GM19023 (cell line): Measurements from ENCODE around the gene SPATA31E1.
"Not testable (repeated sequence)": the region's sequence is repeated elsewhere in the genome, so short reads cannot be mapped to it uniquely, and the experiment has no call there.

Source experiments
- ATAC-seq: cut with Tn5 transposase; IDR thresholded peaks from one replicate; pipeline ENCODE4 v1.9.1; 2021; ENCODE audit warnings: mild to moderate bottlenecking, moderate library complexity; ENCODE audit not compliant: unreplicated experiment

Gene SPATA31E1

DNA sequence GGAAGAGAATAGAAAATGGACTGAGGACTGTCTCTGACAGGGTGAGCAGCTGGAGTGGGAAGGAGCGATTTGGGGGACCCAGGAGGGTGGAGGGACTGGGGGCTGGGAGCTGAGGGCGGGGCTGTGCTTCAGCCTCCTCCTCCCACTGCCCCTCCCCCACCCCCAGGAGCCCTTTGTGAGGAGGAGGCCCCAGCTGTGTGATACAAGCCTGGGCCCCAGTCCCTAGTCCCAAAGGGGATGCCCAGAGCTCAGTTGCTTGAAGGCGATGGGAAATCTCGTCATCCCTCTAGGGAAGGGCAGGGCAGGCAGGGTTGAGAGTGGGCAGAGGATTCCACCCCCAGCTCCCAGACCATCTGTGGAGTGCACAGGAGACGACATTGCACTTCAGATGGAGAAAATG lies at the start of gene SPATA31E1:
SPATA31E1 (plus strand) TSS at position 251 of the 400 bp plus-strand sequence; CDS start at position 266, 15 bp downstream.
- ATAC-seq = no peak

DNA sequence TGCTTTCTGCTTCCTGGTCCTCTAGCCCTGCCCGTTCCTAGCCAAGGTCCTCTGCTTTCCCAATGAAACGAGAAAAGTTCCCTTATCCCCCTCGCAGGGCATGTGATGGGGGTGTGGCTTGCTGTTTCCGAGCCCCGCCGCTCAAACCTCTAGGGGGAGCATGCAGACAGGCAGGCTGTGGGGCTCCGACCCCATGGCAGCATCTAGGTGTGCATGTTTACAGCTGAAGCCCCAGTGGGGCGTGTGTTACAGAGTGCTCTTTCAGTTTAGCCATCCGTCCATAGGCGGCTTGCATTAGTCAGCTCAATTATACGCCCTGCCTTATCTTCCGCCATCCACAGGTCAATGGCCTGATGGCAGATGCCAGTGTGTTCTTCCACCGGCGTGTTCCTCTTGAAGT lies 48.3 kb upstream of the SPATA31E1 start:
- ATAC-seq = no peak

DNA sequence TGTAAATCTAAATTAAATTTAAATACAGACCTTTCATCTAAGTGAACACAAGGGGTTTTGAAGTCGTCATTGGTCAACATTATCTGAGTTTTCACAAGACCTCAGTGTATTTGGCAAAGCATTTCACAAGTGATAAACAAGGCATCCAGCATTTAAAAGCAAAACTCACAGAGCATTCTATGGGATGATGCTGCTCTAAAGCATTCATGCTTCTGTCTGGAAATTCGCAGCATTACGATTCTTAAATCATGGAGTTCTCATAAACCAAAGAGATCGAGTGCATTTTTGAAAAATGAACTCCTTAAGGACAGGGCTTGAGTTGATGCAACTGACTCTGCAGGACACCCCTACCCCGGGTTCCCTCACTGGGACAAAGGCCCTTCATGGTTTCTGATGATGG lies 46.1 kb upstream of the SPATA31E1 start:
- no peak for ATAC-seq

DNA sequence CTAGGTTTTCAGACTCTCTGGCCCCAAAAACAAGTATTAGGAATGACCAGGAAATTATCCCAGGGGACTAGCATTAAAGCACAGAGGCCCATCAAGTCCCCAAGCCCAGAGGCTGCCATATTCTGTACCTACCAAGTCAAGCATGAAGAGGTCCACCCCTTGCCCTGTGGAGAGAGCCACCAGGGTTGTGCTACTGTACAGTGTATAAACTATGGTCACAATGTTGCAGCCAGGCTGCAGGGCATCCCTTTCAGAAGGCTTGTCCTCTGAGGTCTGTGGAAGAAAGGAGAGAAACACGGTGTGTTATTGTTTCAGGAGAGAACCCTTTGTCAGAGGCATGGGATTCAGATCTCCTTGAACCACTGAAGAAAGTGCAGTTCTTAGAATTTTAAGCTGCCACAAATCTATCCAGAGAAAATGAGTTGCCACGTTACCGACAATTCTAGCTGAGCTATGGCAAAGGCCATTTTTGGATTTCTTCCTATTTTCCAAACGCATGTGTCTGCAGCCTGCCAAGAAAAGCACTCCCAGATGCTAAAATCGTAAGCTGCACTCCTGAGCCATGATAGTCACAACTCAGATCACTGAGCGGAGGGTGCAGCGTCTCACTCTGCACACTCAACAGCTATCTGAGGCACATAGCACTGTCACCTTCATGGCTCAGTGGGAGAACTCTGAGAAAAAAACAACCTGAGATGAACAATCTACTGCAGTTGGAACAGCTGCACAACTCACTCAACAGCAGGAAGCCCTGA lies 45.5 kb upstream of the SPATA31E1 start:
- ATAC-seq = no peak

DNA sequence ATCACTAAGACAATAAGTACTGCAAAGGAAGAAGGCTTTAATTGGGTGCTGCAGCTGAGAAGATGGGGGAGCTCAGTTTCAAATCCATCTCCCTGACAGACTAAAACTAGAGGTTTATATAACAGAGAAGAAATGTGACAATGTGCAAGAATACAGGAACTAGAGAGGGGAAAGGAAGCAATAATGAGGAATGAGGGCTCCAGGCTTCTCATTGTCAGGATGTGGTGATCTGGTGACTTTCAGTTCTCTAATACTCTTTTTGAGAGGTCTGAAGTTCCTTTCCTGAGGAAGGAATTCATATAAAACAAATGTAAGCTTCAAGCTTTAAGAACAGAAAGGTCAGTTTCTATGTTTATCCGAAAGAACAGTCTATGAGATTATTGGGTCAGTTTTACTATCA lies 42.5 kb upstream of the SPATA31E1 start:
- no peak for ATAC-seq

DNA sequence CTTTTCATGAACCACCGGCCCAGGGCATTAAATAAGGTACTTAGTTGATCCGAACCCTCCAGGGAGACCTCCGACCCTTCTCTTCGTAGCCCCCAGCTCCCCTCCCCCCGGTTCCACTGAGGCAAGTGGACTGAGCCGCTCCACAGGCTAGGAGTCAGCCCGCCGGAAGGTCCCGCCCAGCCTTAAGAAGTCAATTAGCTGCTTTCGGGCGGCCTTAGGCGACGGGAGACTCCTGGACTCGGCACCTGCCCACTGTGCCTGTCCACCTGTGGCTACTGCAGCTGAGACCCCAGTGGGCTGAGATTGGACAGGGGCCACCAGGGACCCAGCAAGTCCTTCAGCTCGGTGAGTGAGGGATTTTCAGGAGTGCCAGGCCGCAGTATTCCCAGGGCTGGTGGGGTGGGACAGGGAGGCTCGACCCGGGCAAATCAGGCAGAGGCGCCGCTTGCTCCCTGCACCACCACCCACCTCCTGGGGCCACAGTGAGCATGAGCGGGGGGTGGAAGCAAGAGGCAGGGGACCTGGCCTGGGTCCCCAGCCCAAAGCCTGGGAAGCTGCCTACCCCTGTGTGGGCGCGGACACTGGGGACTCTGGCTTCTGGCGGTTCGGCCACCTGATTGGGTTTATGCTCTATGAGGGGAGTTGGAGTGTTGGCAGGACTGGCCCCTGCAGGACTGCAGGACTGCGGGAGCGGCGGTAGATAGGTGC lies 39.6 kb upstream of the SPATA31E1 start:
- no peak for ATAC-seq

DNA sequence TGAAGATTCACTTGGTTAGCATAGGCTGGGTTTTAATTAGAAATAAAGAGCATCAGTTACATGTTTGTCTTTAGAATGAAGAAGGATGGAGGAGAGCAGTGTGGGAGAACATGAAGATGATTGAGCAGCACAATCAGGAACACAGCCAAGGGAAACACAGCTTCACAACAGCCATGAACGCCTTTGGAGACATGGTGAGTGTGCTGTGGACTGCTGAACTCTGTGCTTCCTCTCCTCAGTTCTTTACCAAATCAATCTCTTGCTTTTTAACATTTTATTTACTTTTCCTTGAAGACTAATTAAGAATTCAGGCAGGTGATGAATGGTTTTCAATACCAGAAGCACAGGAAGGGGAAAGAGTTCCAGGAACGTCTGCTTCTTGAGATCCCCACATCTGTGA lies 38.2 kb upstream of the SPATA31E1 start:
- no peak for ATAC-seq

DNA sequence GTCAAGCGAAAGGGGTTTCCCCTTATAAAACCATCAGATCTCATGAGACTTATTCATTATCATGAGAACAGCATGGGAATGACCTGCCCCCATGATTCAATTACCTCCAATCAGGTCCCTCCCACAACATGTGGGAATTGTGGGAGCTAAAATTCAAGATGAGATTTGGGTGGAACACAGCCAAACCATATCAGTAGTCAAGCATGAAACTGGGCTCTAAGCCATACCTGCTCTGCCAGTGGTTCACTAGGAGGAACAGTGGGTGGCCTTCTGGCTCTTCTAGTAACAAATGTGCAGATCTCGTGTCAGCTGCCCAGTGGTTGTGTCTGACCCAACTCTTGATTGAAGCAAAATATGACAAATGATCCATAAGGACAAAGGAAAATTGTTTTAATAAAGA lies 34.9 kb upstream of the SPATA31E1 start:
- ATAC-seq = not testable (repeated sequence)

DNA sequence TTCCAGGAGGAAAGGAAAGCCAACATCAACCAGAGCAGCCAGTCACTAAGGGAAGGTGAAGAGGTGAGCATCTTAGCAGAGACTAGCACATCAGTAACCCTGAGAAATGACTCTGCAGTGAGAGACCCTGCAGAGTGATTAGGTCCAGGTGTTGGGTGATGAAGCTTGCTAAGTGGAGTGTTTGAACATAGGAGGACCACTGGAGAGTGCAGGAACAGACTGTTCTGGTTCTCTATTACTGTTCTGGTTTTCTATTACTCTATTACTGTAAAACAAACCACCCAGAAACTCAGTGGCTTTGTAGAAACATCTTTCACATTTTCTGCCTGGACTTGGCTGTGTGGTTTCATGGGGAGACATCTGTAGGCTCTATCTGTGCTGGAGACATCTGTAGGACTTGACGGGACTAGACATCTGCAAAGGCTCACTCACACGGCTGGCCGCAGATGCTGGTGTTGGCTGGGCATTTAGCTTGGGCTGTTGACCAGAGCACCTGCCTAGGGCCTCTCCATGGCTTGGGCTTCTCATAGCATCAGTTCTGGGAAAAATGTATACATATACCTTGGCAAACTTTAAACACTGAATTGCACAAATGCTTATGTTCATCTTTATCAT lies 33.4 kb upstream of the SPATA31E1 start:
- no peak for ATAC-seq

DNA sequence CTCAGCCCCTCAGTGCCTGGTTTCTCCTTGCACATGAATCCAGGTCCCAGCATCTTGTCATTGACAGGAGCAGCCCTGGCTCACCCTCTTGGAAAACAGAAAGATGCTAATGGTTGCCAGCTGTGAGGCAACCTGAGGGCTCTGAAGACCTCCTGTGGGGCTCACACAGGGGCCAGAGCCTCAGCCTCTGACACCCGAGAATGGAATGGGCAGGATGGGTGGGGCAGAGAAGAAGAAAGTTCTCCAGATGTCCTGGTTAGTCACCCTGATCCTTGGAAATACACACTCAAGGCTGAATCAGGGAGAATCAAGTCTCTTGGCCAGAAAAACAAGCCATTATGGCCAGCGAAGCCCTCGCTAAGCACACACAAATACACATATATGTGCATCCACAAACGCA lies 32.3 kb upstream of the SPATA31E1 start:
- no peak for ATAC-seq

DNA sequence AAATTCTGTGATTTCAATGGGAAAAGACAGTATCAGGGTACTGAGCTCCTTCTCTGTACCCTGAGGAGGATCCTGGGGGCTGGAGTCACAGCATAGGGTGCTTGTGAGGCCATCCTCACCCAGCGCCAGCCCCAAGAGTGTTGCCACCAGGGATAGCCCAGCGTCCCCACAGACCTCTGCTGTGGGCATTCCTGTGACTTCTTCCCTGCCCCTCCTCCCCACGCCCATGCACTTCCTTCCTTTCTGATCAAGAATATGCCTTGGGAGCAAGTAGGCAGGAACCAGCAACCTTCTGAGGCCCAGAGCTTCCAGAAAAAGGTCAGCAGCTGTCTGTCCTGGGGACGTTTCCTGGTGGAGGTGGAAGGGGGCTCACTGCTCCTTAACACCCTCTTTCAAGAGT lies 31.5 kb upstream of the SPATA31E1 start:
- ATAC-seq = not testable (repeated sequence)

DNA sequence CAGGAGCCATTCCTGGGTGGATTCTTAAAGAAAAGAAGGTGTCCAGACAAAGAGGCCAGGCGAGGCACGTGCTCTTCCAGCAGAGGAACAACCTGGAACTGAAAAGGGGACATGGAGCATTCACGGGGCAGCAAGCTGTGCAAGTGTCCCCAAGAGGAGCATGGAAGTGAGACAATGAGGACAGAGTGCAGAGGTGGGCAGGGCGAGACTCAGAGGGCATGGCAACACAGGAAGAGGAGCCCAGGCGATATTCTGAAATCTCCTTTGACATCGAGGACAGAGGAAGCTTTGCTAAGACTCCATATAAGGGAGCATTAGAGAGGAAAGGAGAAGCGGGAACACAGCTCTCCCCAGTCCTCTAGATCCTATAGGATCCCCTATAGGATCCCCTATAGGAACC lies 29.4 kb upstream of the SPATA31E1 start:
- ATAC-seq = no peak

DNA sequence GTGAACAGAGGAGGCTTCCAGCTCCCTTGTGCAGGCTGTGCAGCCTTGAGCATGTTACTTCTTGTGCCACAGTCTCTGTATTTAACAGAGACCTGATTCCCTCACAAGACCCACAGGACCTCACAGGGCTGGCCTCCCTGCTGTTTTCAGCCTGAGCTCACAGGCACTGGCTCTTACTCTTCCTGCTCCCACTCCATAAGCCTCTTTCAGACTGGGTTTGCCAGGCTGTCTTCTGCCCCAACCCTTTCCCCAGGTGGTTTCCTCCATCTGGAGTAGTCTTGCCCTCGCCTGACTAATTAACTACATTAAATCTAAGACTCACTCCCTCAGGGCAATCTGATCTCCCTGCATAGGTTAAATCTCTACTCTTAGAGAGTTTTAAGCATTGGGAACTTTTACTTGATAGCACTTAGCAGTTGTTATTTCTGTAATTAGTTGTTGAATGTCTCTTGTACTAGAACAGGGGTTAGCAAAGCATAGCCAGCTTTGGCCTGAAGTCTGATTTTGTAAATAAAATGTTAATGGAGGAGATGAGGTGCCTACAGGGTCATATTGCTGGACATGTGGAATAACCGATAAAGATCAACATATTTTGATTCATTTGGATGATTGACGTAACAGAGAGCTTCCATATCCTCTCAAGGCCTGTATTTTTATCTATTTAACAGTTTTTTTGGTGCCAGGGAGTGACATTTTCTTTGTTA lies 28.6 kb upstream of the SPATA31E1 start:
- no peak for ATAC-seq

DNA sequence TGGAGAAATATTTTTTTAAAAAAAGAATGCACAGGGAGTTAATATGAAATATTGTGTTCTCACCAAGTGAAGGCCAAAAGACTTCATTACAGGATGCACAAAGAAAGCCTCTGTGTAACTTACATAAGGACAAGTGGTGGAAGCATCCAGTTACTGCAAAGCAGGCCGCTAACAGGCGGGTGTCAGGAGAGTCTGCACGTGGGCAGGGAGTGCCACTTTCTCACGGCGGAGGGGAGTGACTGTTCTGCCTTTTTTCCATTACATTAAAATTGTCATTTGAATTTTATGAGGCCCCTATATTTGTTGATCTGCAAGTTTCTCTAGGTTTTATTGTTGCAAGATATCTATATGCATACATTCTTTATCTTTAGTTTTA lies 28.1 kb upstream of the SPATA31E1 start:
- ATAC-seq = no peak

DNA sequence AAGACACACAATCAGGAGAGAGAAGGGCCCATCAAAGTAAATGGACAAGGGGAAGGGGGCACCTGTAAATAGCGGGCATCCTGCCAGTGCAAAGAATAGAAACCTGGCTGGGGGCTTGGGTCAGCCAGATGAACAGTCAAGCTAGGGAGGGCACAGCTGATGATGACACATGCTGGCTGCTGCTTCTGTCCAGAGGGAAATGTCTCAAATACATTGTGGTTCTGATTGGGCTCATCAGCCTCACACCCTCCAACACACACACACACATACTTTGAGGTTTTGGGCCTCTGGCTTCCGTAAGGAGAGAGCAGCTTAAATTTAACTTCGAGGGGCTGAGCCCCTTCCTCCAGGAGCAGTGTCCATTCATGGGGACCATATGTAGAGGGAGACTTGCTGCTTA lies 27.6 kb upstream of the SPATA31E1 start:
- no peak for ATAC-seq

DNA sequence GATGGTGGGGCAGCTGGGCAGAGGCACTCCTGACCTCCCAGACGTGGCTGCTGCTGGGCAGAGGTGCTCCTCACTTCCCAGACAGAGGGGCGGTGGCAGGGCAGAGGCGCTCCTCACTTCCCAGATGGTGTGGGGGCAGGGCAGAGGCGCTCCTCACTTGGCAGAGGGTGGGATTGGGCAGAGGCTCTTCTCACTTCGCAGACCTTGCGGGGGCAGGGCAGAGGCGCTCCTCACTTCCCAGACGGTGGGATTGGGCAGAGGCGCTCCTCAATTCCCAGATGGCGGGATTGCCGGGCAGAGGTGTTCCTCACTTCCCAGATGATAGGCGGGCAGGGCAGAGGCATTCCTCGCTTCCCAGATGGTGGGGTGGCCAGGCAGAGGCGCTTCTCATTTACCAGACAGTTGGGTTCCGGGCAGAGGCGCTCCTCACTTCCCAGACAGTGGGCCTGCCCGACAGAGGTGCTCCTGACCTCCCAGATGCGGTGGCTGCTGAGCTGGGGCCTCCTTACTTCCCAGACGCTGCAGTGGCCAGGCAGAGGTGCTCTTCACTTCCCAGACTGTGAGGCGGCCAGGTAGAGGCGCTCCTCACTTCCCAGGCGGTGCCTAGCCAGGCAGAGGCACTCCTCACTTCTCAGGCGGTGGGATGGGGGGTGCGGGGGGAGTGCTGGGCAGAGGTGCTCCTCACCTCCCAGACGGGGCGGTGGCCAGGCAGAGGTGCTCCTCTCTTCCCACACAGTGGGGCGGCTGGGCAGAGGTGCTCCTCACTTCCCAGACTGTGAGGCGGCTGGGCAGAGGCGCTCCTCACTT lies 25.3 kb upstream of the SPATA31E1 start:
- no peak for ATAC-seq

DNA sequence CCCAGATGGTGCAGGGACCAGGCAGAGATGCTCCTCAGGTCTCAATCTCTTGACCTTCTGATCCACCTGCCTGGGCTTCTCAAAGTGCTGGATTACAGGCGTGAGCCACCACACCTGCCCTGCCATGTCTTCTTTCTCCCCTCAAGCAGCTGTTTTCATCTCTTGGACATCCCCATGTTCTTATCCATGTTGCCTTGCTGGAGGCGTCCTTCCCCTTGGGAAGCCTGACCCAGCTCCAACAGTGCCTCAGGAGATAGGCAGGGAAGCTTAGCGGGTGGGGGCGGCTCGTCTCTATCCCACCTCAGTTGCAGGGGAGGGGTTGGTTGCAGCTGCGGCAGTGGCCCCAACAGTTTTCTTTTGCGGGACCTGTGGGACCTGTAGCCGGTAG lies 24.7 kb upstream of the SPATA31E1 start:
- ATAC-seq = no peak

DNA sequence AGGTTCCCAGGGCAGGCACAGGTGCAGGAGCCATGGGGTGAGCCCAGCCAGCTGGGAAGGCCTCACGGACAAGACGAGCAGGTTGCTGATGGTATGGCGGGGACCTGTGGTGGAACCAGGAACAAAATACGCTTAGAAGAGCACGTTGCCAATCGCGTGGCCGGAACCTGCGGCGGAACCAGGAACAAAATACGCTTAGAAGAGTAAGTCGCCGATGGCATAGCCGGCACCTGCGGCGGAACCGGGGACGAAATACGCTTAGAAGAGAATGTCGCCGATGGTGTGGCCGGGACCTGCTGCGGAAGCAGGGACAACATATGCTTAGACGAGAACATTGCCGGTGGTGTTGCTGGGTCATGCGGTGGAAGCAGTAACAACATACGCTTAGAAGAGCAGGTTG lies 23.5 kb upstream of the SPATA31E1 start:
- ATAC-seq = no peak

DNA sequence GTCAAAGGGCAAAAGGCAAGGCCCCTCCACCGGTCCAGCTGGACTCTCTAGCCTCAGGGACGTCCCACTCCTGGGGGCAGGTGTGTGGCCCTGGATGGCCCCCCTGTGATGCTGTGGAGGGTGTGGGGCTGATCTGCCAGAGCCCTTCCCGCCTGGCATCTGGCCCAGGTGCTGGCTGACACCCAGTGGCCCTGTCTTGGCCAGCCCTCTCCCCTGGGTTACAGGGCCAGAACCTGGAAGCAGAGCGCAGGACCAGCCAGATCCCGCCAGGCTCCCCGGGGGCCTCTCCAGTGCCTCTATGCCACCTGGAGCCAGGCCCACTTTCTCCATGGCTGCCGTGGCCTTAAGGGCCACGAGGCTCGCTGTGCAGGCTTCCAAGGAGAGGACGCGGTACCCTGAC lies 22.9 kb upstream of the SPATA31E1 start:
- ATAC-seq = no peak

DNA sequence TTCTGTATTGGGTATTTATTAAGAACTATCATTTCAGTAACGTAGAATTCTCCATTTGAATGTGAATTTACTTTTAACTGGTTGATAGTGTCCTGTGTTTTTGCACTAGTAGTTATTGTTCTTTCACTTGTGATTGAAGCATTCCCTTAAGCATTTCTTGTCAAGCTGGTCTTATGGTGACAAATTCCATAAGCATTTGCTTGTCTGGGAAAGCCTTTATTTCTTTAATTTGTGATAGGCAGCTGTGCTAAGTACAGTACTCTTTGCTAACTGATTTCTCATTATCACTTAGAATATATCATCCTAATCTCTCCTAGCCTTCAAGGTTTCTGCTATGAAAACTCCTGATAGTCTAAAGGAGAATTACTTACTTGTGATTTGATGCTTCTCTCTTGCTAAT lies 21.3 kb upstream of the SPATA31E1 start:
- ATAC-seq = no peak
